ENCODE results near the gene GMPPB.
A peak's percentile ranks its signal among the peaks of the same experiment; 100 is the strongest.

Gene GMPPB

DNA sequence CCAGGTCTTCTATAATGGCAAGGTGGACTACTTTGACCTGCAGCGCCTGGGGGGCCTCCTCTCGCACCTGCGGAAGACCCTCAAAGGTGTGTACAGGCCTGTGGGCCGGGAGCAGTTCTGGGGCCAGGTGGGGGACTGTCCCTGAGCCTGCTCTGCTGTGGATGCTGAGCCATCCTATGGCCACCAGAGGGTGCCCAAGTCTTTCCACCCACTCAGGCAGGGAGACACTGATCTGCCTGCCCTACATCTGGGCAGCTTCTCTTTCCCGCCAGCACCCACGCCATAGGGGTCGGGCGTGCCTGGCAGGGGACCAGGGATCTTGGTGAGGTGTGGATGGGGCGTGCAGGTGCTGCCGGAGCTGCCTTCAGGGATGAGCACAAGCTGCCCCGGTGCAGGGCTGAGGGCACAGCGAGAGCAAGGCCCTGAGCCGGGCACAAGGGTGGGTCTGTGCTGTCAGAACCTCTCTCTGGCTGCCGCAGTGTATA lies 20.3 kb downstream of the GMPPB start:
- H3K79me2 ChIP-seq (ENCODE audit: control insufficient read depth, low read length): no peaks in the 10 kb centered on the region
- no peaks in the 10 kb centered on the region for H3K27me3 ChIP-seq (ENCODE audit: control insufficient read depth, low read length)
- H3K36me3 ChIP-seq (ENCODE audit: control insufficient read depth, low read length): peaks cover 29% of the 10 kb centered on the region
- no peak overlapping the region for H3K4me3 ChIP-seq (ENCODE audit: low read length)
- no peaks in the 10 kb centered on the region for H3K9me2 ChIP-seq (replicated peaks; ENCODE audit: control insufficient read depth, low read length)
- no peak for TF ChIP-seq EZH2phosphoT487 (IDR thresholded peaks at IDR 0.05; ENCODE audit: borderline replicate concordance, low read length)
- TF ChIP-seq, protein P1, sequence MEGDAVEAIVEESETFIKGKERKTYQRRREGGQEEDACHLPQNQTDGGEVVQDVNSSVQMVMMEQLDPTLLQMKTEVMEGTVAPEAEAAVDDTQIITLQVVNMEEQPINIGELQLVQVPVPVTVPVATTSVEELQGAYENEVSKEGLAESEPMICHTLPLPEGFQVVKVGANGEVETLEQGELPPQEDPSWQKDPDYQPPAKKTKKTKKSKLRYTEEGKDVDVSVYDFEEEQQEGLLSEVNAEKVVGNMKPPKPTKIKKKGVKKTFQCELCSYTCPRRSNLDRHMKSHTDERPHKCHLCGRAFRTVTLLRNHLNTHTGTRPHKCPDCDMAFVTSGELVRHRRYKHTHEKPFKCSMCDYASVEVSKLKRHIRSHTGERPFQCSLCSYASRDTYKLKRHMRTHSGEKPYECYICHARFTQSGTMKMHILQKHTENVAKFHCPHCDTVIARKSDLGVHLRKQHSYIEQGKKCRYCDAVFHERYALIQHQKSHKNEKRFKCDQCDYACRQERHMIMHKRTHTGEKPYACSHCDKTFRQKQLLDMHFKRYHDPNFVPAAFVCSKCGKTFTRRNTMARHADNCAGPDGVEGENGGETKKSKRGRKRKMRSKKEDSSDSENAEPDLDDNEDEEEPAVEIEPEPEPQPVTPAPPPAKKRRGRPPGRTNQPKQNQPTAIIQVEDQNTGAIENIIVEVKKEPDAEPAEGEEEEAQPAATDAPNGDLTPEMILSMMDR (IDR thresholded peaks at IDR 0.05; ENCODE audit: low read depth, low read length, poor library complexity, severe bottlenecking): peak; percentile 82
- H3K27ac ChIP-seq (ENCODE audit: low read depth, low read length): no peak overlapping the region
- no peaks in the 10 kb centered on the region for H3F3A ChIP-seq (ENCODE audit: control insufficient read depth, insufficient read depth)
- H3K4me1 ChIP-seq (ENCODE audit: control insufficient read depth, low read length): no peaks in the 10 kb centered on the region
- no peaks in the 10 kb centered on the region for H3K9me3 ChIP-seq (ENCODE audit: control insufficient read depth, insufficient read depth, low read length)
- H4K20me1 ChIP-seq (ENCODE audit: control insufficient read depth, insufficient read depth, low read depth, low read length): no peaks in the 10 kb centered on the region
- H3K4me2 ChIP-seq (ENCODE audit: low read length): no peak overlapping the region

DNA sequence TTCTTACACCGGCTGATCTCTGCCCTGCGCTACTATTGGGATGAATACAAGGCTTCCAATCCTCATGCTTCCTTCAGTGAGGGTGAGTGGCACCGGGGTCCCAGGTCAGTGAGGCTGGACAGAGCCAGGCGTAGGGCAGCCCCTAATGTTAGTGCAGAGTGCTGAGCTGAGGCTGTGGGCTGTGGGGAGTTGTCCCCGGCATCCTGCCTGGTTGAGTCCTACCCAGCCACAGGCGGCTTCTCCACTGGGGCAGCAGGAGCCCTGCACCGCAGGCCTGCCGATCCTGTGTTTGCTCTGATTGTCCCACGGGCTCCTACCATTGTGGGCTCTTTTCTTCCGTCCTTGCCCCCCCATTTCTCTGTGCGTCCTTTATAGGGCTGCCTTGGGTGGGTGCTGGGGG lies 21.1 kb downstream of the GMPPB start:
- Histone ChIP-seq H3K4me3 (ENCODE audit: low read length) (no peak overlapping the region), H4K20me1 (ENCODE audit: control insufficient read depth, insufficient read depth, low read depth, low read length) (no peaks in the 10 kb centered on the region), H3K27ac (ENCODE audit: low read depth, low read length) (no peak overlapping the region), H3K4me1 (ENCODE audit: control insufficient read depth, low read length) (no peaks in the 10 kb centered on the region), H3K79me2 (ENCODE audit: control insufficient read depth, low read length) (no peaks in the 10 kb centered on the region), H3K9me2 (replicated peaks; ENCODE audit: control insufficient read depth, low read length) (no peaks in the 10 kb centered on the region), H3K36me3 (ENCODE audit: control insufficient read depth, low read length) (peaks cover 29% of the 10 kb centered on the region), H3K4me2 (ENCODE audit: low read length) (no peak overlapping the region), H3K27me3 (ENCODE audit: control insufficient read depth, low read length) (no peaks in the 10 kb centered on the region), H3F3A (ENCODE audit: control insufficient read depth, insufficient read depth) (no peaks in the 10 kb centered on the region), H3K9me3 (ENCODE audit: control insufficient read depth, insufficient read depth, low read length) (no peaks in the 10 kb centered on the region)
- TF ChIP-seq, protein P1 (IDR thresholded peaks at IDR 0.05; ENCODE audit: low read depth, low read length, poor library complexity, severe bottlenecking): no peak

DNA sequence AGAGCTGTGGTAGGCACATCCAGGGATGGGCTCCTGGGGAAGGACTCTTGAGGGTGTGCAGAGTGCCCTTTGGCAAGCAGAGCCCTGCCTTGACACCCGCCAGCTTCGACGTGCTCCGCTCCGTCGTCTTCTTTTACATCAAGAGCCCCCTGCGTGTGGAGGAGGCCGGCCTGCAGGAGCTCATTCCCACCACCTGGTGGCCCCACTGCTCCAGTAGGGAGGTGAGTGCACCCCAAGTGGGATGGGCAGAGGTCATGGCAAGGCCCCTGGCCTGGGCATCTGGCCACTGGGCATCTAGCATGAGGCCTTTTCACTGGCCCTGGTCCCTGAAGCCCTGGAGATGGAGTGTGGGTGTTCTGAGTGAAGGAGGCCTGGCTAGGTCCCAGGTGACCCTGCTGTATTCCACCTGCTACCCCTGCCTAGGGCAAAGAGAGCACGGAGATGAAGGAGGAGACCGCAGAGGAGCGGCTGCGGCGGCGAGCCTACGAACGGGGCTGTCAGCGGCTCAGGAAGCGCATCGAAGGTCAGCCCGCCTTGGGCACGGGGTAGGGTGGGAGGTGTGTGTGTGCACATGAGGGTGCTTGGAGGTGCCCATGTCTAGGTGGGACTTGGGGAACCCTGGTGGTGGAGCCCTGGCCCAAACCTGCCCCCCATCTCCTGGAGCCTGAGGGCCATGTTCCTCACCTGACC lies 22.2 kb downstream of the GMPPB start:
- no peaks in the 10 kb centered on the region for H3K9me3 ChIP-seq (ENCODE audit: control insufficient read depth, insufficient read depth, low read length)
- peaks cover 29% of the 10 kb centered on the region for H3K36me3 ChIP-seq (ENCODE audit: control insufficient read depth, low read length)
- no peaks in the 10 kb centered on the region for H3K79me2 ChIP-seq (ENCODE audit: control insufficient read depth, low read length)
- H3K9me2 ChIP-seq (replicated peaks; ENCODE audit: control insufficient read depth, low read length): no peaks in the 10 kb centered on the region
- H3K27me3 ChIP-seq (ENCODE audit: control insufficient read depth, low read length): no peaks in the 10 kb centered on the region
- no peak overlapping the region for H3K4me2 ChIP-seq (ENCODE audit: low read length)
- no peaks in the 10 kb centered on the region for H3K4me1 ChIP-seq (ENCODE audit: control insufficient read depth, low read length)
- no peak for TF ChIP-seq EZH2phosphoT487 (IDR thresholded peaks at IDR 0.05; ENCODE audit: borderline replicate concordance, low read length)
- TF ChIP-seq, protein P1 (IDR thresholded peaks at IDR 0.05; ENCODE audit: low read depth, low read length, poor library complexity, severe bottlenecking): peak; percentile 52
- no peaks in the 10 kb centered on the region for H4K20me1 ChIP-seq (ENCODE audit: control insufficient read depth, insufficient read depth, low read depth, low read length)
- no peaks in the 10 kb centered on the region for H3F3A ChIP-seq (ENCODE audit: control insufficient read depth, insufficient read depth)
- H3K27ac ChIP-seq (ENCODE audit: low read depth, low read length): no peak overlapping the region
- no peak overlapping the region for H3K4me3 ChIP-seq (ENCODE audit: low read length)
